Karpas-422 (cell line): ENCODE measurements around the gene KCNJ4. TPM values are rescaled to one million over a fixed set of nuclear protein-coding genes. Genes with fewer than 3 reads are reported as not detected.
"Not testable (repeated sequence)": the region's sequence is repeated elsewhere in the genome, so short reads cannot be mapped to it uniquely, and the experiment has no call there.

Experiments
- DNase-seq: peaks from one replicate; pipeline ENCODE4 v3.0.0-alpha.2; 2015
- H2AFZ ChIP-seq: fragments of 200-600 bp; sonication (generic); 2 replicates; pipeline ENCODE4 v1.6.1; 2014; ENCODE audit warnings: antibody characterized with exemption, low read length, mixed read lengths
- H3K27ac ChIP-seq: fragments of 200-600 bp; sonication (generic); 2 replicates; pipeline ENCODE4 v1.5.1; 2014; ENCODE audit warnings: mild to moderate bottlenecking, low read length, moderate library complexity
- H3K27me3 ChIP-seq: fragments of 200-600 bp; sonication (generic); 2 replicates; pipeline ENCODE4 v1.6.1; 2014; ENCODE audit warnings: low read length, mixed read lengths
- H3K36me3 ChIP-seq: fragments of 200-600 bp; sonication (generic); 2 replicates; pipeline ENCODE4 v1.6.1; 2014; ENCODE audit warnings: low read length, mixed read lengths; ENCODE audit not compliant: insufficient read depth
- H3K4me1 ChIP-seq: fragments of 200-600 bp; sonication (generic); 2 replicates; pipeline ENCODE4 v1.6.1; 2014; ENCODE audit warnings: mild to moderate bottlenecking, low read length, mixed read lengths
- H3K4me2 ChIP-seq: fragments of 200-600 bp; sonication (generic); 2 replicates; pipeline ENCODE4 v1.6.1; 2014; ENCODE audit warnings: low read length, low read depth, mild to moderate bottlenecking; ENCODE audit not compliant: poor library complexity, severe bottlenecking
- H3K4me3 ChIP-seq: fragments of 200-600 bp; sonication (generic); 2 replicates; pipeline ENCODE4 v1.5.1; 2014; ENCODE audit warnings: mild to moderate bottlenecking, antibody characterized with exemption, low read length, mixed read lengths
- H3K79me2 ChIP-seq: fragments of 200-600 bp; sonication (generic); 2 replicates; pipeline ENCODE4 v1.6.1; 2014; ENCODE audit warnings: mild to moderate bottlenecking, low read length, mixed read lengths
- H3K9ac ChIP-seq: fragments of 200-600 bp; sonication (generic); 2 replicates; pipeline ENCODE4 v1.6.0; 2014; ENCODE audit warnings: low read length
- H3K9me2 ChIP-seq: fragments of 200-600 bp; sonication (generic), shearing (Covaris generic); replicated peaks from 2 replicates; pipeline ENCODE4 v1.6.0; 2014; ENCODE audit warnings: mild to moderate bottlenecking, low read length, moderate library complexity; ENCODE audit not compliant: insufficient read depth
- H3K9me3 ChIP-seq: fragments of 300-700, 200-600 bp; sonication (generic); 2 replicates; pipeline ENCODE4 v1.6.1; 2014; ENCODE audit warnings: low read length, mixed read lengths
- H4K20me1 ChIP-seq: fragments of 200-600 bp; sonication (generic); 2 replicates; pipeline ENCODE4 v1.6.1; 2014; ENCODE audit warnings: mild to moderate bottlenecking, antibody characterized with exemption, low read length, low read depth; ENCODE audit not compliant: insufficient read depth
- total RNA-seq: library from RNA; depleted of rRNA; stranded (reverse); fragments of >200 nt; shearing (Covaris generic); gene quantifications from 2 replicates; pipeline ENCODE4 v1.2.3, GENCODE V29; 2014; ENCODE audit warnings: low replicate concordance

The KCNJ4 gene
- total RNA-seq, 1 experiment from 2014 or later: not detected

- Histone ChIP-seq H3K9me3 (no peaks in the 10 kb centered on the region), H3K27ac (no peak overlapping the region), H3K9me2 (no peaks in the 10 kb centered on the region), H3K27me3 (no peaks in the 10 kb centered on the region), H3K4me2 (no peak overlapping the region), H3K4me3 (no peak overlapping the region), H2AFZ (no peak overlapping the region), H3K79me2 (no peaks in the 10 kb centered on the region), H3K9ac (no peak overlapping the region), H3K36me3 (no peaks in the 10 kb centered on the region), H3K4me1 (peaks cover 26% of the 10 kb centered on the region), H4K20me1 (no peaks in the 10 kb centered on the region)
- peak; percentile 38 for DNase-seq
Measured at GRCh38 chr22:38401336-38402084, 53.5 kb downstream of the KCNJ4 start.

GRCh38 chr22:38400256-38400655, 54.7 kb downstream of the KCNJ4 start:
- not testable (repeated sequence) for H3K9ac ChIP-seq, H3K4me3 ChIP-seq, H3K27ac ChIP-seq, H3K9me3 ChIP-seq, H3K4me2 ChIP-seq, H4K20me1 ChIP-seq, H2AFZ ChIP-seq, H3K27me3 ChIP-seq, H3K36me3 ChIP-seq, H3K79me2 ChIP-seq, H3K9me2 ChIP-seq
- peak; percentile 10 for DNase-seq
- H3K4me1 ChIP-seq: peaks cover 33% of the 10 kb centered on the region

GRCh38 chr22:38398609-38399461, 56.2 kb downstream of the KCNJ4 start:
- no peaks in the 10 kb centered on the region for H3K79me2 ChIP-seq
- H2AFZ ChIP-seq: peak overlapping the region; percentile 96
- peak; percentile 93 for DNase-seq
- no peak overlapping the region for H3K27ac ChIP-seq
- peak overlapping the region; percentile 70 for H3K4me3 ChIP-seq
- H3K27me3 ChIP-seq: no peaks in the 10 kb centered on the region
- no peaks in the 10 kb centered on the region for H4K20me1 ChIP-seq
- H3K9ac ChIP-seq: peak overlapping the region; percentile 71
- no peaks in the 10 kb centered on the region for H3K9me3 ChIP-seq
- no peaks in the 10 kb centered on the region for H3K36me3 ChIP-seq
- H3K4me1 ChIP-seq: peaks cover 38% of the 10 kb centered on the region
- H3K9me2 ChIP-seq: no peaks in the 10 kb centered on the region
- H3K4me2 ChIP-seq: peak overlapping the region; percentile 89

- not testable (repeated sequence) for H4K20me1 ChIP-seq, H3K9me2 ChIP-seq, H3K9me3 ChIP-seq, H3K27ac ChIP-seq, H3K27me3 ChIP-seq, H3K36me3 ChIP-seq, H2AFZ ChIP-seq, H3K79me2 ChIP-seq
- peak; percentile 73 for DNase-seq
- Histone ChIP-seq H3K9ac (peak overlapping the region; percentile 71), H3K4me3 (peak overlapping the region; percentile 70), H3K4me1 (peaks cover 35% of the 10 kb centered on the region), H3K4me2 (peak overlapping the region; percentile 77)
Measured at GRCh38 chr22:38398181-38398608, 56.8 kb downstream of the KCNJ4 start.

GRCh38 chr22:38397189-38398085, 57.6 kb downstream of the KCNJ4 start:
- H3K4me3 ChIP-seq: peak overlapping the region; percentile 70
- H3K9ac ChIP-seq: peak overlapping the region; percentile 71
- H3K36me3 ChIP-seq: no peaks in the 10 kb centered on the region
- H3K27me3 ChIP-seq: no peaks in the 10 kb centered on the region
- peak overlapping the region; percentile 77 for H3K4me2 ChIP-seq
- H3K9me3 ChIP-seq: no peaks in the 10 kb centered on the region
- peak; percentile 57 for DNase-seq
- no peaks in the 10 kb centered on the region for H4K20me1 ChIP-seq
- no peak overlapping the region for H3K27ac ChIP-seq
- no peaks in the 10 kb centered on the region for H3K9me2 ChIP-seq
- H3K79me2 ChIP-seq: no peaks in the 10 kb centered on the region
- H3K4me1 ChIP-seq: peaks cover 35% of the 10 kb centered on the region
- H2AFZ ChIP-seq: no peak overlapping the region

GRCh38 chr22:38396440-38397069, 58.4 kb downstream of the KCNJ4 start:
- Histone ChIP-seq H3K4me3 (peak overlapping the region; percentile 70; the same call in 1 of the 2 replicates), H3K4me2 (peak overlapping the region; percentile 77), H3K9ac (peak overlapping the region; percentile 71; the same call in 1 of the 2 replicates), H3K4me1 (peaks cover 35% of the 10 kb centered on the region)
- H2AFZ ChIP-seq, H3K27ac ChIP-seq, H3K9me2 ChIP-seq, H3K27me3 ChIP-seq, H3K36me3 ChIP-seq, H4K20me1 ChIP-seq, H3K79me2 ChIP-seq, H3K9me3 ChIP-seq: not testable (repeated sequence)
- DNase-seq: peak; percentile 26

GRCh38 chr22:38395944-38396343, 59.1 kb downstream of the KCNJ4 start:
- H3K79me2 ChIP-seq, H3K9me3 ChIP-seq, H3K36me3 ChIP-seq, H2AFZ ChIP-seq, H3K9me2 ChIP-seq, H3K27me3 ChIP-seq, H3K4me3 ChIP-seq, H4K20me1 ChIP-seq, H3K9ac ChIP-seq: not testable (repeated sequence)
- peak; percentile 29 for DNase-seq
- H3K4me1 ChIP-seq: peaks cover 35% of the 10 kb centered on the region
- 0 out of 2 replicates have a peak overlapping the region, but pooled peaks have one; percentile 33 for H3K27ac ChIP-seq
- H3K4me2 ChIP-seq: peak overlapping the region; percentile 63
